B cell (primary cell): ENCODE results near the gene STK40.

Experiments
- CTCF ChIP-seq: fragments of 200-600 bp; IDR thresholded peaks from one replicate; pipeline ENCODE4 v1.8.0; 2022; ENCODE audit warnings: antibody characterized with exemption, mild to moderate bottlenecking
- EZH2 ChIP-seq: IDR thresholded peaks from 2 replicates; pipeline ENCODE4 v1.6.1; 2012; ENCODE audit warnings: borderline replicate concordance, low read depth, mild to moderate bottlenecking, moderate library complexity, low read length; ENCODE audit not compliant: insufficient read depth, poor library complexity, severe bottlenecking

DNA sequence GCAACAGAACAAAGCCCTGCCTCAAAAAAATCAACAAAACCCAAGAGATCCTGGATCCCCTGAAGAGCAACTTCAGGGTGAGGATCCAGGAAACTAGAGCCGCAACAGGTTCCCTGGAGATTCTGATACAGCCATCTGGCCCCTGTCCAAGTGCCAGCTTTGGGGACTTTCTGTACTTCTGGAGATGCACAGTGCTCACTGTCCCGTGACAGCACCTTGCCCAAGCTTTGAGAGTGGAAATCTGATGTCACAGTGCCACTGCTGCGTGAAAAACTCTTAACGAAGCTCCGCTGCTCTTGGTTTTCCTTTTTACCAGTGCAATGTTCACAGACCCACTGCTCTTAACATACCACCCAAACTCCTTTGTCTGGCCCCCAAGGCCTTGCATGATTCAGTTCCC is 26.3 kb downstream of the STK40 start:
- TF ChIP-seq CTCF (no peak), EZH2 (no peak)
